GM19239 (cell line): ENCODE measurements around the gene KIAA0513.

Experiments used
- DNase-seq: peaks from one replicate; pipeline ENCODE4 v3.0.0; 2011; ENCODE audit warnings: low spot score; ENCODE audit not compliant: insufficient read length
- FAIRE-seq: peaks from 2 replicates; lab custom pipeline; 2011; peaks lifted over from hg19 to GRCh38; lab: Jason Lieb, UNC

KIAA0513 gene

DNA sequence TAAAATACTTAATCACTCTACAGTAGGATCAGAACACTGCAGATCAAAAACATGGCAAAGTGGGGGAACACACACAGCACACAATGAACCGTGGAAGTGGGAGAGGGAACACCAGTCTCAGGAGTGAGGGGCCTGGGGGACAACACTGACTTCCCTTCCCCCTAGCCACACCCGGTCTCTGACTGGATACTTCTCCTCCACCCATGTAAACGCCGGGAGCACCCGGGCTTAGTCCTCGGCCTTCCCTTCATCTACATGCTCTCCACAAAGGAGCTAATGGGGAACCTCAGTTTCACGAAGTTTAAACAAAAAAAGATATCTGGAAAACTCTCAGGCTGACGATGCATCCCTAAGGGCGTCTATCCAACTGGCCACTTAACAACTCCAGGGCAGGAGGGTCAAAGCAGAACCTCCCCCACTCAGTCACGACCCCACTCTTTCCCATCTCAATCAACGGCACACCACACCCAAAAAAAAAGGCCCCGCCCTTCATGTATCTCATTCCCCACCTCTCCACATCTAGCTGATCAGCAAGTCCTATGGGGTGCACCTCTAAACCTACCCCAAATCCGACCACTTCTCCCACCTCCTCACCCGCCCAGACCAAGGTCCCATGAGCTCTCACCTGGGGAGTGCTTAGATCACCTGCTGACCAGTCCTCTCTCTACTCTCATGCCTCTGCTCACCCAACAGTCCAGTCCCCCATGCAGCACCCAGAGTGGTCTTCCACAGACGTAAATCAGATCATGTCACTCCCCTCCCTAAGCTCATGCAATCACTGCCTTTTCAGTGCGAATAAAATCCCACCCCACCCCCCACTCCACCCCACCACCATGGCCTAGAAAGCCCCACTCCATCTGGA is 23.6 kb upstream of the KIAA0513 start:
- FAIRE-seq (no peak), DNase-seq (no peak)

- no peak for FAIRE-seq
- DNase-seq = no peak
These were observed 22.9 kb upstream of the KIAA0513 start for GRCh38 chr16:85004587-85005205.

DNA sequence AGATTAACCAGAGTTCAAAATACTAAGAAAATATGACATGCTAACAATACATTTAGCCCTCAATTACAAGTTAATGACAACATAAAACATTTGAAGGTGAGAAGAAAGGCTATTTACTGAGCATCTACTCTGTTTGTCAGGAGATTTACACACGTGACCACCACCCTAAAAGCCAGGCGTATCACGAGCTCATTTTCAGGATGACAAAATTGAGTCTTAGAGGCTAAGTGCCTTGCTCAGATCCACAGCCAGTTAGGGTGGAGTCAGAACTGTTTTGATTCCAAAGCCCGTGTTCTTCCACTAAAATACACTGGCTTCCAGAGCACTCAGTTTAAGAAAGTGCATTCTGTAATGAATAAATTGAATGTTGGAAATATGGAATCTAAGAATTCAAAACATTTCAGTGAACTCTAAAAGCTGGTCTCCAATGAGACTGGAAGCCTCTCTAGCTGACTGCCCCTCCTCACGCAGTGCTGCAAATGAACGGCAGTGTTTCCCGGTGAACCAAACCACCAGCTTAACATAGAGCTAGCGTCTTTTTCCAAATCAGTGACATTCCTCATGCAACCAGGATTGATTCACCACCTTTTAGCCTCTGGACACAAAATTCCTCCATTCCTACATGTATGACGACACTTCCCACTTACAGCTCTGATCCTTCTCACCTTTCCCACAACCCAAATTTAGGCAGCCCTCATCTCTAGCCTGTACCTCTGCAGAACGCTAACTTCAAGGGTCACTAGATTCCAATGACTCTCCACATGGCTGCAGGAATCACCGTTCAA is 22.1 kb upstream of the KIAA0513 start:
- FAIRE-seq (no peak), DNase-seq (no peak)

DNA sequence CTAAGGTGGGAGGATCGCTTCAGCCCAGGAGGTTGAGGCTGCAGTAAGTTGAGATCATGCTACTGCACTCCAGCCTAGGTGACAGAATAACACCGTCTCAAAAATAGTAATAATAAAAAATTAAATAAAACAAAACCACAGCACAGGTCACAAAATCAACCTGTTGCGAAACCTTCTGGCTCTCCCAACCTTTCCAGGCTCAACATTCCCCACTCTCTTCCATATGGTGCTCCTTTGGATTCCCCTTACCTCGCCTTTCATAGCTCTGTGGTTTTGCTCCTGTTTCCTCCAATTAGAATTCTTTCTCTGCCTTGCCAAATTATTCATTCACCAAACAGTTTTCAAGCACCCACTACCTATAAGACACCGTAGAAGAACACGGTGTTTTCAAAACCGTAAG is 21.0 kb upstream of the KIAA0513 start:
- FAIRE-seq = no peak
- no peak for DNase-seq

- DNase-seq (no peak), FAIRE-seq (no peak)
These were observed 19.9 kb upstream of the KIAA0513 start for GRCh38 chr16:85007496-85008214.

GRCh38 chr16:85008271-85008670 is 19.3 kb upstream of the KIAA0513 start:
- FAIRE-seq (no peak), DNase-seq (no peak)

GRCh38 chr16:85010446-85010930 is 17.1 kb upstream of the KIAA0513 start:
- DNase-seq (no peak), FAIRE-seq (no peak)

DNA sequence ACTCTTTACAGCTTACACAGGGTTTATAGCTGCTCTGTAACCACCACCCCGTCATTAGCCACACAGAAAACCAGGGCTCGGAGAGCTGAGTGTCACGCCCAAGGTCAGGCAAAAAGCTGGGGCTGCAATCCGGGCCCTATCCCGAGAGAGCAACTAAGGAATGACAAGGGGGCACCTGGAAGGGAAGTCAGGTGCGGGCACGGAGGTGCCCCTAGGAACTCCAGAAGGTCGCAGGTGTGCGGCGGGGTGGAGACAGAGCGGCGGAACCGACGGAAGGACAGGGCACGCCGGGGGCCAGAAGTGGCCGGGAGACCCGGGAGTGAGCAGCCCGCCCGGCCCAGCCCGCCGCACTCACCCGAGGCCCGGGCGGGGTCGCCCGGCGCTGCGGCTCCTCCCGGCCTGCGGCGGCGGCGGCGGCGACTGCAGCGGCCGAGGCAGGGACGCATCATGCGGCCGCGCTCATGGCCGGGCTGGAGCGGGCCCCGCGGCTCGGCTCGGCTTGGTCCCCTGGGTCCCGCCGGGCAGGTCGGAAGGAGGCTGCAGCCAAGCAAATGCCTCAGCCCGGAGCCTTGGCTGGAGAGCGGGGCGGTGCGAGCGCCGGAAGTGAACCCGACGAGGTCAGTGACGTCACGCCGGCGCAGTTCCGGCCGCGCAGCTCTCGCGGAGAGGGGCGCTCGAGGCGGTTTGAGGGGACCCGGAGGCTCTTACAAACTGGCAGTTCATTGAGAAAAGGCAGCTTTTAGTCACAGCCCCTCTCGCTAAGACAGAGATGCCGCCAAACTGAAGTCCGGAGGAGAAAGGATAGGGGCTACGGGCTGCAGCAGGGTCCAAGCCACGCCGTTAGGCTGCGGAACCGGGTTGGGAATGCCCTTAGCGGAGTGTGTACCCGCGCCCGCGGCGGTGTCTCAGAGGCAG is 16.4 kb upstream of the KIAA0513 start, which contains the start of gene ZDHHC7:
TSS of gene ZDHHC7 (minus strand) at position 605 of the 915 bp plus-strand sequence. CDS start 20,917 bp downstream, outside the sequence.
- DNase-seq (peak; percentile 97), FAIRE-seq (peak; percentile 77)

- FAIRE-seq = no peak
- DNase-seq = no peak
These were observed 15.7 kb upstream of the KIAA0513 start for GRCh38 chr16:85011846-85012284.

DNA sequence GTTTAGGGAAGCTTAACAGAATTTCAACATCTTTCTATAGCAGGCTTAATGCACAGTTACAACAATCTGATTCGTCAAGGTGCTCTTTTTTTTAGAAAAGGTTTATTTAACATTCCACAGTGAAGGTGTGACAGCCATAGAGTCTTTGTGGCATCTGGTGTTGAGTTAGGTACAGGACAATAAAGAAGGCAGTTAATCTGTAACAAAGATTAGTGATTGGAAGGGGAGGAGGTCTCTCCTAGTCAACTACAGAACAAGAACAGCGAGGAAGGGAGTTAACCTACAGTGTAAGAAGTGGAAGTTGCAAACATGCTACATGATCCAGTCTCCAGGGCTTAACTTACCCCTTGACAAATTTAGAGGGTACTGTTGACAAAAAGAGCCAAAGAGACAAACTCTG is 13.3 kb upstream of the KIAA0513 start:
- FAIRE-seq (no peak), DNase-seq (no peak)

DNA sequence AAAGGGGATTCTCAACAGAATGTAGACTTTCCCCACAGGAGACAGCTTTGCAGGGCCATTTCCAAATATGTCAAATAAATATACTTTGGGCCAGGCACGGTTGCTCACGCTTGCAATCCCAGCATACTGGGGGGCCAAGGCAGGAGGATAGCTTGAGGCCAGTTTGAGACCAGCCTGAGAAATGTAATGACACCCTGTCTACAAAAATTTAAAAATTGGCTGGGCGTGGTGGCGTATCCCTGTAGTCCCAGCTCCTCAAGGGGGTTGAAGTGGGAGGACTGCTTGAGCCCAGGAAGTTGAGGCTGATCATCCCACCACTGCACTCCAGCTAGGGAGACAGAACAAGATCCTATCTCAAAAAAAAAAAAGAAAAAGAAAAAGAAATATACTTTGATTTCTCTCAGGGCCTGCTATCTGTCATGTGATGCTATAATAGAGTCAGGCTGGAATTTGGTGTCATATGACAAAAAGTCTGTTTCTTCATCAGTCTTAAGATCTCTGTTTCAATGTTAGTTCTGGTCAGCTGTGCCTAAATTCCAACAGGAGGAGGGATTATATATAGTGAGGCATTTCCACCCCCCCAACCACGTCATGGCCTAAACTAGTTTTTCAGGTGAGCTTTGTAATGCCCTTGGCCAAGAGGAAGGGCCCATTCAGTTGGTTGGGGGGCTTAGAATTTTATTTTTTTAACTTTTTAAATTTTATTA is 12.0 kb upstream of the KIAA0513 start:
- FAIRE-seq (no peak), DNase-seq (no peak)

DNA sequence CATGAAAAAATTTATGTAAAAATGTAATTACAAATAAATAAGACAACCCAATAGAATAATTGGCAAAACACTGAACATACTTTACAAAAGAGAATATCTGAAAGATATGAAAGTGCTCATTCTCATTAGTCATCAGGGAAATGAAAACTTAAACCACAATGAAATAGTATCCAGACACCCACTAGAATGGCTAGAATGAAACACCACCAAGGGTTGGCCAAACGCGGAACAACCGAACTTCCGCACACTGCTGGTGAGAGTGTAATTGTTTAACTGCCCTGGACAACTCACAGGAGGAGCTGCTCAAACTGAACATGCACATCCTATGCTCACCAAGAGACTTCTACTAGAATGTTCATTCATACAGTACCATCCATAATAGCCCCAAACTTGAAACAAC is 10.4 kb upstream of the KIAA0513 start:
- no peak for DNase-seq
- FAIRE-seq = peak; percentile 14

- FAIRE-seq (no peak), DNase-seq (no peak)
These were observed 10.0 kb upstream of the KIAA0513 start for GRCh38 chr16:85017633-85018032.

DNA sequence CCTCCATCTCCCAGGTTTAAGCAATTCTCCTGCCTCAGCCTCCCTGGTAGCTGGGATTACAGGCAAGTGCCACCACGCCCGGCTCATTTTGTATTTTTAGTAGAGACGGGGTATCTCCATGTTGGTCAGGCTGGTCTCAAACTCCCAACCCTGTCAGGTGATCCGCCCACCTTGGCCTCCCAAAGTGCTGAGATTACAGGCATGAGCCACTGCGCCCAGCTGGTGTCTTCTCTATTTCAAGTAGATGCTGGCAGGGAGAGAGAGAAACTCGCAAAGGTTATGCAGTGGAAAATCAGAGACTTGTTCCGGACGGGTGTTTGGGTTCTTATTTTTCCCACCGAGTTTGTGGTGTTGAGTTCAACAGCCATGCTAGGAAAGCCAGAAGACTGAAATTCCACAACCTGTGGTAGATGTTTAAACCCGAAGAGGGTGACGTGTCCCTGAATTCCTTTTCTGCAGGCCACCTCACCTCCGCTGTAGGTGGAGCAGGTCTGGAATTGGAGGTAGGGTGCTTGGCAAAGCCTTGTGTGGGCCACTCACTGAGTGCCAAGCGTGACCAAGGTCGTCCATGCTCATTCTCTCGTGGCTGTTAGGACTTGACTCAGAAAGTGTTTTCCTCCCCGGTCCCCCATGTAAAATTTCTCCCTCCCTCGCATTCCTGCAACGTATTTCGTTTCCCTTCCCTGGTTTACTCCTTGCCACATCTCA is 8.9 kb upstream of the KIAA0513 start:
- FAIRE-seq = no peak
- no peak for DNase-seq

DNA sequence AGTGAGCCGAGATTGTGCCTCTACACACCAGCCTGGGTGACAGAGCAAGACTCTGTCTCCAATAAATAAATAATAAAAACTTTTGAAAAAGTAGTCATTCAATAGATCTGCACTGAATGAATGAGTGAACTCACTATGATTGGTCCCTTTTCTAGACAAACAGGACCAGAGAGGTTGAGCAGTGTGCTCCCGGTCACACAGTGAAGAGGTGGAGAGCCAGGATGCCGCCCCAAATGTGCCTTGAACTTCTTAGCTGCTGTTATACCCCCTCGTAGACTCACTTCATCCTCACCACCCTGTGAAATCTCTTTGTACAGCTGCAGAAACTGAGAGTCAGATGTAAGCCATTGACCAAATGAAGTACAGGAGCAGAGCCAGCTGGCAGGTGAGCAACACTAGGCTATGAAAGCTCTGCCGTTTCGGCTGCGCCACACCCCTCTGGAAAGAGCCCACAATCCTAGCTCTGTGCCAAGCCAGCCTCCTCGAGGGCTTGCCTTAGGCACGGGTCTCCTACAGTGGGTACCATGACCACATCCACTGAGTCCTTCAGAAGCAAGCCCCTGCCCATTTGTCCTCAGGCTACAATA is 7.8 kb upstream of the KIAA0513 start:
- FAIRE-seq = no peak
- DNase-seq = no peak

DNA sequence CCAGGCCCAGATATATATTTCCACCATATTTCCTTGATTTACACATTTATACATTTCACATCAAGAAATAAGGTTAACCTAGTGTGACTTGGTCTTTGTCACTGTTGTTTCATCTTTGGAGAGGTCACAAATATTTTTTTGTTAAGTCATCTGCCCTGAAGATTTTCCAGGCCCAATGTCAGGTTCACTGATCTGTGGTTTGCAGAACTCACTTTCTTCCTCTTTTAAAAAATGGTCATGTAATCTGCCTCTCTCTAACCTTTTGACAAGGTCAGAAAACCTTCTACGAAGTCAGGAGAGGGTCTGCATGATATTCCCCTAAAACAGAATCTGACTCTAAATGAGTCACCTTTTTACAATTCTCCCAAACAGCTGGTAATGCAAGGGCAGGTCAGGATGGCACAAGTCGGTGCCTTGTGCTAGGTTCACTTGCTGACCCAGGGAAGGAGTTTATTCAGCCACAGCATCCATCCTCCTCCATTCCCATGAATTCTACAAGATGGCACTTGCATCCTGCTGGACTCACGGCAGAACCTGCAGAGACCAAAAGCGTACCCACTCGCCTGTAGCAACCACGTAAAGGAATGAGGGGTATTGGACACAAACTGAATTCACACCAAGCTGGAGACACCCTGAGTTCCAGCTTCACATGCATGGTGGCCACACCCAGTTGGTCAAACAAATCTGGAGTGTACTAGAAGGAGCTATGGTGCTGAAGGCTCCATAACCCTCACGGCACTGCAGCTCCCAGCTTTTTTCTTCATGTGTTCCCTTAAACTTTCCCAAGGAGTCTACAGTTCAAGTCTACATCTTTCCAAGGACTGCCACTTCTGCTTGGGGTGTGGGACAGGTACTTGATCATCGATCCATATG is 1.6 kb upstream of the KIAA0513 start:
- no peak for FAIRE-seq
- no peak for DNase-seq
